ENCODE data around the gene NKPD1.

GRCh38 chr19:45126654-45127053 is 34.1 kb downstream of the NKPD1 start:
- no peak for TF ChIP-seq EP300 (IDR thresholded peaks at IDR 0.05)
- no peak for TF ChIP-seq POLR2A (IDR thresholded peaks at IDR 0.05)
